ENCODE data around the gene FRMPD4.

The FRMPD4 gene

DNA sequence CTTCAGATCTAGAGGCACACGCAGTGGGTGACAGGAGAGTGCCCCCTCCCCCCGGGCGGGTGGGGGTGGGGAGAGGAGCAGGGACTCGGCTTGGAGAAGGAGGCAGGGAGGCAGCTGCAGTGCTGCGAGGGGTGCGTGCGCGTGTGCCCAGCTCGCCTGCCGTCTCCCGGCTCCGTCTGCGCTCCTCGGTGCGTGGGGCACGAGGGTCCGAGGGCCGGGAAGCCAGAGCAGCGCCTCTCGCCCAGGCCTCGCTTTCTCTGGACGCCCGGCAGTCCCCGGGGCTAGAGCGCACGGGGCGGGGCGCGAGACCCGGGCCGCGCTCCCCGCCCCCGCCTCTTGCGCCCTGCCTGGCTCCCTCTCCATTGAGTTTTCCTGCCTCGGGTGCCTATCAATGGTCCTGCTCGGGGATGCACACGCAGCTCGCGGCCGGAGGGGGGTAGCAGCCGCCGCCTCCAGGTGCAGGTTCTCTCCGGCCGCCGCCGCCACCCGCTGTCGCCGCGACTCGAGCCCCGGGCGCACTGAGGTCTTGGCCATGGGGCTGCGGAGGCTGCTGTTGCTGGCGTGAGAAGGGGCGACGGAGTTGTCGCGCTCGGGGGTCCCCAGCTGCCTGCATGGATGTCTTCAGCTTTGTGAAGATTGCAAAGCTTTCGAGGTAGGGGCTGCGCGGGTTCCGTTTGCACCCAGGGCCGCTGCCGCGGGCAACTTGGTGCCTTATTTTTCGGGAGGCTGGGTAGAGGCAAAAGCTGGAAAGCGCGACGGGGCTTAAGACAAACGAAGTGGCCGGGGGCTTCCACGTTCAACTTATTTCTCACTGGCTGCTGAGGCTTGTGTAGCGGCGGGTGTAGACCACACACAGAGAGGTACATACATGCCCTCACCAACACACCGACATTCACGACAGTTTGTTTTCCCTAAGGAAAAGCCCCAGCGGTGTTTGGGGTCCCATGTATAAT is at the start of gene FRMPD4:
TSS of gene FRMPD4 (plus strand) at position 113 of the 953 bp plus-strand sequence. CDS start at position 612, 499 bp downstream.
- no peak for DNase-seq (ENCODE audit: low spot score)
- in situ Hi-C loops (cut with MboI; ENCODE audit: low sequenced_read_pairs, unreplicated experiment): no loop called here

DNA sequence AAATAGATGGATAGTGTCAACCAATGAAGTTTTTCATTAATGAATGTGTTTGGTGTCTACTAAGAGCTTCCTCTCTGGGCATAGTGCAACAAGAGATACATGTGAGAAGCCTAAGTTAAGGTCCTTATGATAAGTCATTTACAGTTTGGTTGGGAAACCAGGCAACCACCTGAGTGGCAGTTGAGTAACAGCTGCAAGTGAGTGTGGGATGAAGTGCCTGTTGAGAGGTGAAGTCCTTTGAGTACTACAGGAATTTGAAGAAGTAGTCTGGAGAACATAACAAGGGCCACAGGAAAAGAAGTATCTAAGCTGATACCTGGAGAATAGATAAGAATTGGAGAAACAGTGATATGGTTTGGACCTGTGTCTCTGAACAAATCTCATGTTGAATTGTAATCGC is 48.5 kb upstream of the FRMPD4 start:
- TF ChIP-seq, protein P1, sequence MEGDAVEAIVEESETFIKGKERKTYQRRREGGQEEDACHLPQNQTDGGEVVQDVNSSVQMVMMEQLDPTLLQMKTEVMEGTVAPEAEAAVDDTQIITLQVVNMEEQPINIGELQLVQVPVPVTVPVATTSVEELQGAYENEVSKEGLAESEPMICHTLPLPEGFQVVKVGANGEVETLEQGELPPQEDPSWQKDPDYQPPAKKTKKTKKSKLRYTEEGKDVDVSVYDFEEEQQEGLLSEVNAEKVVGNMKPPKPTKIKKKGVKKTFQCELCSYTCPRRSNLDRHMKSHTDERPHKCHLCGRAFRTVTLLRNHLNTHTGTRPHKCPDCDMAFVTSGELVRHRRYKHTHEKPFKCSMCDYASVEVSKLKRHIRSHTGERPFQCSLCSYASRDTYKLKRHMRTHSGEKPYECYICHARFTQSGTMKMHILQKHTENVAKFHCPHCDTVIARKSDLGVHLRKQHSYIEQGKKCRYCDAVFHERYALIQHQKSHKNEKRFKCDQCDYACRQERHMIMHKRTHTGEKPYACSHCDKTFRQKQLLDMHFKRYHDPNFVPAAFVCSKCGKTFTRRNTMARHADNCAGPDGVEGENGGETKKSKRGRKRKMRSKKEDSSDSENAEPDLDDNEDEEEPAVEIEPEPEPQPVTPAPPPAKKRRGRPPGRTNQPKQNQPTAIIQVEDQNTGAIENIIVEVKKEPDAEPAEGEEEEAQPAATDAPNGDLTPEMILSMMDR (IDR thresholded peaks at IDR 0.05; ENCODE audit: borderline replicate concordance, control extremely low read depth, extremely low read depth, insufficient read depth, missing control alignments): no peak
- DNase-seq (ENCODE audit: low spot score): no peak
- in situ Hi-C loops (cut with MboI; ENCODE audit: low sequenced_read_pairs, unreplicated experiment): loop anchor here (25.0 kb wide), 1 partner anchor 623 kb away; no protein-coding TSS in a partner anchor

More for the DNA sequence above, at the start of gene FRMPD4:
- TF ChIP-seq, protein P1 (IDR thresholded peaks at IDR 0.05; ENCODE audit: borderline replicate concordance, control extremely low read depth, extremely low read depth, insufficient read depth, missing control alignments): no peak

DNA sequence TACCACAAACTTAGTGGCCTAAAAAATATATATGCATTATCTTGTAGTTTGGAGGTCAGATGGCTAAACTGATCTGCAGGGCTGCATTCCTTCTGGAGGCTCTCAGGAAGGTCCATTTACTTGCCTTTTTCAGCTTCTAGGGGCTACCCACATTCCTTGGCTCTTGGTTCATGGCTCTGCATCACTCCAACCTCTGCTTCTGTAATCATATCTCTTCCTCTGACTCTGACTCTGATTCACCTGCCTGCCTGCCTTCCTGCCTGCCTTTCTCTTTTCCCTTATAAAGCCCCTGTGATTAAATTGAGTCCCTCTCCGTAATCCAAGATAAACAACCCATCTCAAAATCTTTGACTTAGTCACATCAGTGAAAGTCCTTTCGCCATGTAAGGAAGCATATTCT is 25.0 kb upstream of the FRMPD4 start:
- in situ Hi-C loops (cut with MboI; ENCODE audit: low sequenced_read_pairs, unreplicated experiment): no loop called here
- no peak for DNase-seq (ENCODE audit: low spot score)
- TF ChIP-seq, protein P1 (IDR thresholded peaks at IDR 0.05; ENCODE audit: borderline replicate concordance, control extremely low read depth, extremely low read depth, insufficient read depth, missing control alignments): no peak

DNA sequence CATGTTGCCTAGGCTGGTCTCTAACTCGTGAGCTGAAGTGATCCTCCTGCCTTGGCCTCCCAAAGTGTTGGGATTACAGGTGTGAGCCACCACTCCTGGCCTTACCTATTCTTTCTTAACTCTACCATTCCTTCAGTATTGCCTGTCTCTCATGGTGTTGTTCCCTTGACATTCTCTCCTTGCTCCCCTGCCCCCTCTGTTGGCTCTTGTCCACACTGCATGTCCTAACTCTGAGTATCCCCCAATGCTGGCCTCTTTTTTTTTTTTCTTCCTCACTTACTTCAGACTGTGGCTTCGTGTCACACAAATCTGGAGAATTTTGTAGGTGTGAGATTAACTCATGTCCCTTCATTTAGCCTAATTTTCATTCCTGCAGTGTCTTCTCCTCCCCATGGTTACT is 22.9 kb upstream of the FRMPD4 start:
- in situ Hi-C loops (cut with MboI; ENCODE audit: low sequenced_read_pairs, unreplicated experiment): no loop called here
- DNase-seq (ENCODE audit: low spot score): no peak
- TF ChIP-seq, protein P1 (IDR thresholded peaks at IDR 0.05; ENCODE audit: borderline replicate concordance, control extremely low read depth, extremely low read depth, insufficient read depth, missing control alignments): peak; percentile 32

DNA sequence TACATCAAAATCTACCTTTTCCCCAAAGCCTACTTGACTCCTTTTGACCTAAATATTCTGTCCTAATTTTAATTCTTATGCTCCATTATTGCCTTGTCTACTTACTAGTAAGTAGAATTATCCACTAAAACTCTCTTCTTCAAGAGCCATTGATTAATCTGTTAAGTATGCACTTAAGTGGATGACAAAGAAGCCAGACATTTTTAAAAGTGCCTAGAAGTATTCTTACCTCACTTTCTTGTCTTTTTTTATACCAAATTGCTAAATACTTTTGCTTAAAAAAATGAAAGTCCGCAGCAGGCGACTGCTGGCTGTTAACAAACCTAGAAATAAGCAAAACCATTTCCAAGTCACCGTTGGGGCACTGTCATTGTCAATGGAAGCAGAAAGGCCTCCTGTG is 20.1 kb upstream of the FRMPD4 start:
- no peak for DNase-seq (ENCODE audit: low spot score)
- TF ChIP-seq, protein P1 (IDR thresholded peaks at IDR 0.05; ENCODE audit: borderline replicate concordance, control extremely low read depth, extremely low read depth, insufficient read depth, missing control alignments): no peak
- in situ Hi-C loops (cut with MboI; ENCODE audit: low sequenced_read_pairs, unreplicated experiment): no loop called here

DNA sequence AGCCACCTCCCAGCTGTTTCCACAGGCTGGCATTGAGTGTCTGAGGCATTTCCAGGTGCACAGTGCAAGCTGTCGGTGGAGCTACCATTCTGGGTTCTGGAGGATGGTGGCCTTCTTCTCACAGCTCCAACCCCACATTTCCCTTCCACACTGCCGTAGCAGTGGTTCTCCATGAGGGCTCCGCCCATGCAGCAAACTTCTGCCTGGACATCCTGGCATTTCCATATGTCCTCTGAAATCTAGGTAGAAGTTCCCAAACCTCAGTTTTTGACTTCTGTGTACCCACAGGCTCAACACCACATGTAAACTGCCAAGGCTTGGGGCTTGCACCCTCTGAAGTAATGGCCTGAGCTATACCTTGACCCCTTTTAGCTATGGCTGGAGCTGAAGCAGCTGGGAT is 10.3 kb upstream of the FRMPD4 start:
- no peak for DNase-seq (ENCODE audit: low spot score)
- in situ Hi-C loops (cut with MboI; ENCODE audit: low sequenced_read_pairs, unreplicated experiment): no loop called here
- TF ChIP-seq, protein P1 (IDR thresholded peaks at IDR 0.05; ENCODE audit: borderline replicate concordance, control extremely low read depth, extremely low read depth, insufficient read depth, missing control alignments): no peak
